GM12801 (cell line): ENCODE data around the gene PGS1.

Source experiments
- TF ChIP-seq, protein P1 (sequence below): IDR thresholded peaks from one replicate; pipeline ENCODE4 v1.5.1; 2011; ENCODE audit warnings: control low read depth; ENCODE audit not compliant: insufficient read length; ENCODE audit errors: extremely low read depth

Gene PGS1

DNA sequence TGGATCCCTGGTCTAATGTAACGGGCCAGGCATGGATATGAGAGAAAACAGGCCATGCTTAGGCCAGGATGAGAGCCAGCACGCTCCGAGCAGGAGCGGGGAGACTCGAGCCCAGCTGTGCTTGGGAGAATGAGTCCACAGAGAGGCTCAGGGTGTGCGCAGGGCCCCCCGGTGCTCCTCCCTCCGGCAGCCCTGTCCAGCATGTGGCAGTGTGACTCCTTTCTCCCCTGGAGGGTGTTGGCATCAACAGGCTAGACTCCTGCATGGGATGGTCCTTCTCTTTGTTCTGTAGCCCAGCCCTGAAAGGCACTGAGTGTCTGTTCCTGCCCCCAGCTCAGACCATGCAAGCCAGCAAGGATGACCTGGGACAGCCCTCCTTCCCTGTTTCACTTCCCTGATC, 23.4 kb downstream of the PGS1 start:
- TF ChIP-seq, protein P1, sequence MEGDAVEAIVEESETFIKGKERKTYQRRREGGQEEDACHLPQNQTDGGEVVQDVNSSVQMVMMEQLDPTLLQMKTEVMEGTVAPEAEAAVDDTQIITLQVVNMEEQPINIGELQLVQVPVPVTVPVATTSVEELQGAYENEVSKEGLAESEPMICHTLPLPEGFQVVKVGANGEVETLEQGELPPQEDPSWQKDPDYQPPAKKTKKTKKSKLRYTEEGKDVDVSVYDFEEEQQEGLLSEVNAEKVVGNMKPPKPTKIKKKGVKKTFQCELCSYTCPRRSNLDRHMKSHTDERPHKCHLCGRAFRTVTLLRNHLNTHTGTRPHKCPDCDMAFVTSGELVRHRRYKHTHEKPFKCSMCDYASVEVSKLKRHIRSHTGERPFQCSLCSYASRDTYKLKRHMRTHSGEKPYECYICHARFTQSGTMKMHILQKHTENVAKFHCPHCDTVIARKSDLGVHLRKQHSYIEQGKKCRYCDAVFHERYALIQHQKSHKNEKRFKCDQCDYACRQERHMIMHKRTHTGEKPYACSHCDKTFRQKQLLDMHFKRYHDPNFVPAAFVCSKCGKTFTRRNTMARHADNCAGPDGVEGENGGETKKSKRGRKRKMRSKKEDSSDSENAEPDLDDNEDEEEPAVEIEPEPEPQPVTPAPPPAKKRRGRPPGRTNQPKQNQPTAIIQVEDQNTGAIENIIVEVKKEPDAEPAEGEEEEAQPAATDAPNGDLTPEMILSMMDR: no peak

DNA sequence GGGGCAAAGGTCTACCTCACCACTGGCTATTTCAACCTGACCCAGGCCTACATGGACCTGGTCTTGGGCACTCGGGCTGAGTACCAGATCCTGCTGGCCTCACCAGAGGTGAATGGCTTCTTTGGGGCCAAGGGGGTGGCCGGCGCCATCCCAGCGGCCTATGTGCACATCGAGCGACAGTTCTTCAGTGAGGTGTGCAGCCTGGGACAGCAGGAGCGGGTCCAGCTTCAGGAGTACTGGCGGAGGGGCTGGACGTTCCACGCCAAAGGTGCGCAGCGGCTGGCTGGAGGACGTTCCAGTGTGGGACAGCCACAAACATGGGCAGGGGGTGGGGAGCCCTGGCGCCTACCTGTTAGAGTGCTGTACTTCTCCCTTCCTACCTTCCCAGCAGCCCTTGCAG, 25.4 kb downstream of the PGS1 start:
- TF ChIP-seq, protein P1: no peak

DNA sequence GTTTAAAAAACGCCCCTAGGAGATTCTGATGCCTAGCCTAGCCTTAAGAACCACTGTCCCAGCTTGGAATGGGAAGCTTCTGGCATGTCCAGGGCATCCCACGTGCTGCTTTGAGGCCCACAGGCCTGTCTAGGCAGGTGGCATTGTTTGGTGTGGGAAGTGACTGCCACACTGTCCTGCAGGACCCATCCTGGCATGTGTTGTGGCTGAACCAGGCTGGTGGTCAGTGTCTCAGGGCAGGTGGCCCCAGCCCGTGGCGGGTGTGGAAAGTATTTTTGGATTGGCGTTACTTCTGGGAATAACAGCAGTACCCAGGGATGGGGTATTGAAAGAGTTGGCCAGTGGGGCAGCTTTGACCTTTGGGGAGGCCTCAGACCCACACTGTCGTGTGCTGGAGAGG, 27.9 kb downstream of the PGS1 start:
- TF ChIP-seq, protein P1: no peak

DNA sequence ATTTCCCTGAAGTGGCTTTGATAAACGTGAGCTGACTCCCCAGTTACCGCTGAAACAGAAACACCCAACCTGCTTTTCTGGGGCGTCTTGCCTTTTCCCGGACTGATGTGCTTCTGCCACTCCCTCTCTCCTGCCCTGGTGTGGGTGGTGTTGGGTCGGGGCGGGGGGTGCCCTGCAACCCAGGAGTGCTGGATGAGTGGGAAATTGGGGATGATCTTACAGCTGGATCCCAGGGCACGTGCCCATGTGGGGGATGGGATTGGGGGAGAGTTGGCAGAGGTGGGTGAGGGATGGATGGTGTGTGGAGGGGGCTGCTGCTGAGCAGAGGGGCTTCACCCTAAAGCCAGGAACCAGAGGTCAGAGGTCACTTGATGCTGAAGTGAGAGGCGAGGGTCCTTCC, 28.5 kb downstream of the PGS1 start:
- TF ChIP-seq, protein P1: no peak

DNA sequence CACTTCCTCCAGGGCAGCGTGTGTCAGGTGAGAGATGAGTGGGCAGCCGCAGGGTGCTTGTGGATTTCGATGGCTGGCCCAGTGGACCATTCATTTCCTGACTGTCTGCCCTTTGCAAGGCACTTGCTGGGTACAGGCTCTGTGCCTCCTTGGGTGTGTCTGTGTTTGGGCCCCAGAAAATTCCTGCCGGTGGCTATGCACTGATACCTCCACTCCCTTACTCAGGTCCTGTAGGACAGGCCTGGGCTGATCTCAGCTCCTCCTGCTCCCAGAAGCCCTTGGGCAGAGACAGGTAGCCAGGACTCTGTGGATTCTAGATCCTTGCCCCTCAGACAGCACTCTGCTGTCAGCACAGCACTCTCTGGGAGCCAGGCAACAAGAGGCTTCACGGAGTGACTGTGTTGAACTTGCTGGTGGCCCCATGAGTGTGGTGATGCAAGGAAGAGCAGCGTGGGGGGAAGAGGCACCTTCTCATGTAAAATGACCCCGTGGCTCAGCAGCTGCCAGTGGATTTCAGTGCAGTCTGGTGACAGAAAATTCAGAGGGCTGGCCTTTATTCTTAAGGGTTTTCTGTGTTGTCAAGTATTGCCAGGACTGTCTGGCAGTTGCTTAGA, 29.0 kb downstream of the PGS1 start:
- TF ChIP-seq, protein P1: no peak

DNA sequence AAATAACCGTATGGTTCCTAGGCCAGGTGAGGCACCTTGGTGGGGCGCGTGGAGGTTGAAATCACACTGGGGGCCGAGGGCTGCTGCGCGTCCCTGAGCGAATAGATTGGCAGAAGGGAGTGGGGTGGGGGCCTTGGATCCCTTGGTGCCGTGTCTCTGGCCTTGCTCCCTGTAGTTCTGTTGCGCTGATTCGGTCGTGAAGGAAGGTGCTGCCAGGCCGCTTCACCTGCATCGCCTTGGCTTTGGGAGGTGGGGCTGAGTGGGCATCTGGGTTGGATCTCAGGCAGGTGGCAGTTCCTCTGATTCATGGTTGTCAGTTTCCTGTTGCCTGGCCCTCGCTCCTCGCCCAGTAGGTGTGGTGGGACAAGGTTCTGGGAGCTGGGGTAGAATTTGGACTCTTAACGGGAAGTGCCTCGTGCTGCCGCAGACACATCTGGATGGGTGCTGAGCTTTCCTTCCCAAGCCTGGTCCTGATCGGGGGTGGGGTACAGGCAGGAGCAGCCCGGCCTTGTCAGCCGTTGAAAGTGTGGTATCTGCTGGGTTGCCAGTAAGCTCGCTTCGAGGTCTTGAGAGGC, 30.1 kb downstream of the PGS1 start:
- TF ChIP-seq, protein P1: no peak

DNA sequence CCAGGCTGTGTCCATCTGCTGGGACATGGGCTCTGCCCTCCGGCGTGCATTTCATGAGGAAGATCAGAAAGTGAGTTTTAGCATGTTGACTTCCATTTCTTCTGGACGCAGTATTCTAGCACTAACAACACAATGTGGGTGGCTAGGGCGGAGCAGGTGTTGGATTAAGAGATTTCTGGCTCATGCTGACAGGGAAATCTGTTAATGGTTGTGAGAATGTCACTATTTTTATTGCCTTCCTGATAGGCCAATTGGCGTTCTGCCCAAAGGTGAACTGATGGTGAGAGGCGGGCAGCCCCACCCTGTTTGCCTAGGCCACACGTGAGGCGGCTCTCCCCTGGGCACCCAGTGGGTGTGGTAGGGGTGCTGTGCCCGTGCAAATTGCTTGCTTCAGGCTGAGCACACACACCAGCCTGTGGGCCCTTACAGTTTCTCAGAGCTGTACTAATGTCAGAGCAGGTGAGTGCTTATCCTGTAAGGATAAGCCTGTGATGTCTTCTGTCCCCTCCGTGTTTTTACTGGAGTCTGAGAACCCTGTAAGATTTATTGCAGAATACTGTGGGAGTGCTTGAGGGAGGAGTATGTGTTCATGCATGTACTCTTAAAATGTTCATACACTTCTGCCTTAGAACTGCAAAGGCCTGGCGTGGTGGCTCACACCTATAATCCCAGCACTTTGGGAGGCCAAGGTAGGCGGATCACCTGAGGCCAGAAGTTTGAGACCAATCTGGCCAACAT, 30.9 kb downstream of the PGS1 start:
- TF ChIP-seq, protein P1: no peak
